ENCODE data around the gene IL6R. TPM values are rescaled to one million over a fixed set of nuclear protein-coding genes. Genes with fewer than 3 reads are reported as not detected.

IL6R gene
- total RNA-seq, 2 donors from 2014 or later = 31.7 to 38.2 TPM

DNA sequence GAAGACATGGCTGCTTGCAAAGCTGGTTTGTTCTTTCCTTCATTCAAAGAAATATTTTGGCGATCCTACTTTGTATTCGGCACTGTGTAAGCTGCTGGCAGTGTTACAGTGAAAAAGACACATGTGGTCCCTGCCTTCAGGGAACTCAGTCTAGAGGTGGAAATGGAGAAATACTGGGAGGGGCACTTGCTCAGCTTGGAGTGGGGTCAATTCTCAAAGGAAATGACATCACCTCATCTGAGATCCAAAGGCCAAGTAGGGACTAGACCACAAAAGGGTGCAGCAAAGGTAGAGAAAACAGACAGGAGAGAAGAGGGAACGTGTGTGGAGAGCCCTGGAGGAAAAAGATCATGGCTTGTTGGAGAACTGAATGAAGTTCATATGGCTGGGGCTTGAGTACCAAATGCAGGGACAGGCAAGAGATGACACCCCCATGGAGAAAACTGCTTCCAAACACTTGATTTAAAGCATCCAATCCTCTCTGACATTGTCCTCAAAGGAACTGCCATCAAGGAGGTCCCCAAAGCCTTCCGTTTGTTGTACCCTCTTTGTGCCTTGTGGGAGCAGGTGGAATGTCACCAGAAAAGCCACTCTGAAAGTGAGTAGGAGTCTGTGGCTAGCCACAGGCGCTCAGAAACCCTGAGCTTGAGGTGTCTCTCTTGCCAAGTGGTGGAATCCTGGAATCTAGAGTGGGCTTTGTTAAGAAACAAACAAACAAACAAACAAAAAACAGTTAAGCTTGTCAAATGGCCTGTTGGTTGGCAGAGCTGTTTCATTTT is 48.6 kb downstream of the IL6R start:
- intact Hi-C loops (cut with DNase I) = no loop called here
- Histone ChIP-seq H3K4me1 (no peaks in the 10 kb centered on the region), H3K36me3 (no peaks in the 10 kb centered on the region), H3K27ac (no peak overlapping the region), H3K27me3 (no peaks in the 10 kb centered on the region), H3K4me3 (no peak overlapping the region), H3K9me3 (no peaks in the 10 kb centered on the region), H3K9ac (ENCODE audit: low read depth in 2 of 2, low read length in 2 of 2) (no peak overlapping the region)
- TF ChIP-seq CTCF (IDR thresholded peaks at IDR 0.05) = no peak
- DNase-seq = no peak

GRCh38 chr1:154454386-154455120 is 49.4 kb downstream of the IL6R start:
- no peaks in the 10 kb centered on the region for H3K9me3 ChIP-seq
- no peaks in the 10 kb centered on the region for H3K27me3 ChIP-seq
- intact Hi-C loops (cut with DNase I) = no loop called here
- no peaks in the 10 kb centered on the region for H3K36me3 ChIP-seq
- H3K9ac ChIP-seq (ENCODE audit: low read depth in 2 of 2, low read length in 2 of 2) = no peak overlapping the region
- no peak overlapping the region for H3K27ac ChIP-seq
- DNase-seq = no peak
- no peak for TF ChIP-seq CTCF (IDR thresholded peaks at IDR 0.05)
- no peak overlapping the region for H3K4me3 ChIP-seq
- H3K4me1 ChIP-seq = no peaks in the 10 kb centered on the region

DNA sequence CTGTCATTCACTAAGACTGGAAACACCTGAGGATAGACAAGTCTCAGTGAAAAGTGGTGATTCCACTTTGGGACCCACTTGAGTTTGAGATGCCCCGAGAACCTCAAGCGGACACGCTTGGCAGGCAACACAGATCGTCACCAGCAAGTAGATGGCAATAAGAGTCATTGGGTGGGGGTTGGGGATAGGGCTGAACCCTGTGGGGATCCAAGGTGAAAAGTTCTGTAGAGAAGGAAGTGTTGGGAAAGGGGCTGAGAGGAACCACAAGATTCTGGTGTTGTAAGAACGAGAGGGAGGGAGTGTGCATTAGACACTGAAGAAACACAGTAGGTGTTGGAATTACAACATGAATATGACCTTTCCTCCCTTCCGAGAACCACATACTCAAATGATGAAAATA is 51.5 kb downstream of the IL6R start:
- intact Hi-C loops (cut with DNase I) = no loop called here

DNA sequence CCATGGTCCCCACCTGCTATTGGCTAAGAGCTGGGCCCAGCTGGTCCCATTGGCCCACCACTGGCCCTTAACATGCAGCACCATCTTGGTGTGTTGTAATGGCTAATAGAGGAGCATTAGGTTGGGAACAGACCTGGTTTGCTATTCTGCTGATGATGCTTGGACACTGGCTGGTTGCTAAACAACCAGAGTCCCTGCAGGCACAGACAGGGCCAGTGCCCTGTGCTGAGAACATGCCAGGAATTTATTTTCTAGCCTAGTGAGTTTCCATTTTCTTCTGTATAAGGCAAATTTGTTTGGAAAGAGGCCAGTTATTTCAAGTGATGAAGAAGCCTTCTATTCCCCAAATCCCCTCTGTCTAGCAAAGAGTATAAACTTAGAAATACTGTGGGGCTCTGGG is 53.9 kb downstream of the IL6R start:
- TF ChIP-seq CTCF (IDR thresholded peaks at IDR 0.05) = no peak
- Histone ChIP-seq H3K27me3 (no peaks in the 10 kb centered on the region), H3K4me3 (no peak overlapping the region), H3K27ac (no peak overlapping the region), H3K9ac (ENCODE audit: low read depth in 2 of 2, low read length in 2 of 2) (no peak overlapping the region), H3K9me3 (no peaks in the 10 kb centered on the region), H3K4me1 (no peaks in the 10 kb centered on the region), H3K36me3 (no peaks in the 10 kb centered on the region)
- no peak for DNase-seq
- intact Hi-C loops (cut with DNase I) = no loop called here

More for the DNA sequence above, 51.5 kb downstream of the IL6R start:
- H3K9me3 ChIP-seq = no peaks in the 10 kb centered on the region
- H3K4me1 ChIP-seq = no peaks in the 10 kb centered on the region
- no peak for TF ChIP-seq CTCF (IDR thresholded peaks at IDR 0.05)
- no peaks in the 10 kb centered on the region for H3K27me3 ChIP-seq
- H3K27ac ChIP-seq = no peak overlapping the region
- no peak overlapping the region for H3K9ac ChIP-seq (ENCODE audit: low read depth in 2 of 2, low read length in 2 of 2)
- no peak for DNase-seq
- H3K36me3 ChIP-seq = no peaks in the 10 kb centered on the region
- H3K4me3 ChIP-seq = no peak overlapping the region

DNA sequence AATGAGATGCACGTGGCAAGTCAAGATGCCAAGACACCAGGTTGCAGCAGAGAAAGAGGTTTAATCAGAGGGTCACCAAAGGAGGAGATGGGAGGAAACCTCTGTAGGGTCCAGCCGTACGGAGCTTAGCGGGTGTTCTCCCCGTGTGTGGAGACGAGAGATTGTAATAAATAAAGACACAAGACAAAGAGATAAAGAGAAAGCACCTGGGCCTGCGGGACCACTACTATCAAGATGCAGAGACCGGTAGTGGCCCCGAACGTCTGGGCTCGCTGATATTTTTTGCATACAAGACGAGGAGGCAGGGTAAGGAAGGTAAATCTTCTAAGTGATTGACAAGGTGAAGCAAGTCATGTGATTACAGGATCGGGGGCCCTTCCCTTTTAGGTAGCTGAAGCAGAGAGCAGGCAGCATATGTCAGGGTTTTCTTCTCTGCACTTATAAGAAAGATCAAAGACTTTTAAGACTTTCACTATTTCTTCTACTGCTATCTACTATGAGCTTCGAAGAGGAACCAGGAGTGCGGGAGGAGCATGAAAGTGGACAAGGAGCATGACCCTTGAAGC is 55.6 kb downstream of the IL6R start:
- no peak for DNase-seq
- Histone ChIP-seq H3K9me3 (no peaks in the 10 kb centered on the region), H3K27me3 (no peaks in the 10 kb centered on the region), H3K4me3 (no peak overlapping the region), H3K36me3 (no peaks in the 10 kb centered on the region), H3K27ac (no peak overlapping the region), H3K4me1 (no peaks in the 10 kb centered on the region), H3K9ac (ENCODE audit: low read depth in 2 of 2, low read length in 2 of 2) (no peak overlapping the region)
- intact Hi-C loops (cut with DNase I) = loop anchor here (10.0 kb wide), 1 partner anchor 126 kb away; no protein-coding TSS in a partner anchor
- TF ChIP-seq CTCF (IDR thresholded peaks at IDR 0.05) = no peak
